Measurements from ENCODE around the gene NUP93. TPM values are rescaled to one million over a fixed set of nuclear protein-coding genes. Genes with fewer than 3 reads are reported as not detected.

The NUP93 gene
- total and polyA plus RNA-seq, 2 of the 8 experiments (the other 6 are each of a cell fraction or from before 2014, with no cell fraction given): 147 to 201 TPM

GRCh38 chr16:56848029-56848936 lies 118.4 kb downstream of the NUP93 start:
- H3K4me2 ChIP-seq (ENCODE audit: insufficient read depth in 1 of 2, low read depth in 2 of 2, low read length in 2 of 2): no peak overlapping the region
- no peaks in the 10 kb centered on the region; a peak in 1 of 4 replicates for H3K9me3 ChIP-seq (ENCODE audit: insufficient read depth in 2 of 2, low read depth in 1 of 2, low read length in 1 of 2)
- no peak overlapping the region for H2BK12ac ChIP-seq (ENCODE audit: low read depth, low read length)
- H2BK15ac ChIP-seq (ENCODE audit: low read length): no peak overlapping the region
- H3K36me3 ChIP-seq (ENCODE audit: control insufficient read depth in 2 of 4, insufficient read depth in 4 of 4, low read length in 3 of 4): peaks cover 5 to 20% (median 9%) of the 10 kb centered on the region in 4 experiments; a peak in 5 of 8 replicates
- H3K23ac ChIP-seq (ENCODE audit: insufficient read length): no peak overlapping the region
- no peak overlapping the region for H2BK20ac ChIP-seq (ENCODE audit: low read length)
- no peak overlapping the region for H2BK5ac ChIP-seq (ENCODE audit: low read depth, low read length)
- no peak overlapping the region for H2AFZ ChIP-seq (ENCODE audit: low read length)
- H3K79me2 ChIP-seq (ENCODE audit: control insufficient read depth in 1 of 2, insufficient read depth in 2 of 2, low read length in 2 of 2): no peaks in the 10 kb centered on the region
- no peaks in the 10 kb centered on the region for H3K79me1 ChIP-seq (ENCODE audit: low read depth, low read length)
- 0 out of 2 replicates have a peak overlapping the region, but pooled peaks have one; percentile 44 for H2AK5ac ChIP-seq (ENCODE audit: low read depth, low read length)
- no peak overlapping the region for H3K4me3 ChIP-seq (ENCODE audit: extremely low read depth in 1 of 4, insufficient read depth in 2 of 4, low read depth in 3 of 4, low read length in 4 of 4)
- 88% methylated on average over 11 of the region's 11 CpGs; no CpG with 5 or more reads in 1 of the 2 experiments for WGBS, 2 experiments (ENCODE audit: extremely low coverage in 1 of 2, insufficient coverage in 1 of 2, insufficient read length in 1 of 2, insufficient replicate concordance in 2 of 2, low coverage in 1 of 2, low lambda C conversion rate in 2 of 2, missing lambda C conversion rate in 1 of 2)
- DNase-seq (ENCODE audit: low read depth in 1 of 2, low spot score in 2 of 2): no peak
- H3K4me1 ChIP-seq (replicated peaks in 1 of 4; ENCODE audit: control insufficient read depth in 3 of 4, insufficient read depth in 4 of 4, low read length in 3 of 4): peaks cover 2 to 11% (median 7%) of the 10 kb centered on the region in 4 experiments; a peak in 5 of 7 replicates
- no peak overlapping the region for H4K8ac ChIP-seq (ENCODE audit: extremely low read depth, insufficient read depth, low read length)
- no peak for FAIRE-seq
- H4K5ac ChIP-seq (ENCODE audit: insufficient read length, low read depth, low read length): no peak overlapping the region
- H3K27me3 ChIP-seq (replicated peaks in 1 of 4; ENCODE audit: control insufficient read depth in 3 of 4, extremely low read depth in 1 of 4, insufficient read depth in 3 of 4, low read length in 3 of 4): no peaks in the 10 kb centered on the region
- no peak overlapping the region for H3K14ac ChIP-seq (ENCODE audit: insufficient read length)
- ChIA-PET POLR2A (ENCODE audit: partially characterized antibody) (interaction anchor here (1.3 kb wide), 1 partner anchor 11 kb away, joined by 3 read pairs; no protein-coding TSS in a partner anchor), CTCF (ENCODE audit: partially characterized antibody) (interaction anchor here (0.7 to 10.8 kb wide), 7 partner anchors 11 to 236 kb away, joined by 3 to 102 read pairs (median 4); partner anchors contain the start of gene SLC12A3)
- H3K18ac ChIP-seq (ENCODE audit: extremely low read depth, low read length): no peak overlapping the region
- no peak overlapping the region for H3K27ac ChIP-seq (ENCODE audit: low read depth, low read length)
- no peak overlapping the region for H3K4ac ChIP-seq (replicated peaks; ENCODE audit: insufficient read length, low read depth, low read length)
- no peak overlapping the region for H4K91ac ChIP-seq (replicated peaks; ENCODE audit: insufficient read length, low read length)
- no peak overlapping the region for H3K9ac ChIP-seq (replicated peaks in 1 of 4; ENCODE audit: extremely low read depth in 1 of 4, low read depth in 3 of 4, low read length in 3 of 4)
- H3K56ac ChIP-seq (replicated peaks; ENCODE audit: insufficient read length, low read depth, low read length): no peak overlapping the region
- H4K20me1 ChIP-seq (replicated peaks in 1 of 2; ENCODE audit: control insufficient read depth in 1 of 2, insufficient read depth in 2 of 2, low read length in 2 of 2): no peaks in the 10 kb centered on the region
- H2BK120ac ChIP-seq (replicated peaks; ENCODE audit: low read depth, low read length): no peak overlapping the region
- no peaks in the 10 kb centered on the region; the same call in 1 of the 2 replicates for H3K23me2 ChIP-seq (ENCODE audit: low read depth, low read length)
- TF ChIP-seq E2F6 (IDR thresholded peaks at IDR 0.05) (no peak), MAFK (IDR thresholded peaks at IDR 0.05; ENCODE audit: low read depth, low read length) (peak; percentile 48; the same call in 1 of the 2 replicates), BACH1 (IDR thresholded peaks at IDR 0.05; ENCODE audit: low read length) (peak; percentile 49; the same call in 1 of the 2 replicates), RFX5 (IDR thresholded peaks at IDR 0.05; ENCODE audit: borderline replicate concordance, low read depth, low read length) (no peak), EGR1 (IDR thresholded peaks at IDR 0.05; ENCODE audit: borderline replicate concordance, low read depth, low read length) (no peak), CTCF (IDR thresholded peaks at IDR 0.05; ENCODE audit: control extremely low read depth in 1 of 3, insufficient read depth in 1 of 3, low read depth in 1 of 3, low read length in 3 of 3) (no peak), TCF12 (IDR thresholded peaks at IDR 0.05; ENCODE audit: low read depth, low read length) (no peak)

All from H1 (cell line).